ENCODE data around the gene IL1RAPL2.
"Not testable (repeated sequence)": the region's sequence is repeated elsewhere in the genome, so short reads cannot be mapped to it uniquely, and the experiment has no call there.

IL1RAPL2 gene

GRCh38 chrX:104565791-104566680 is at the start of gene IL1RAPL2:
TSS of gene IL1RAPL2 (plus strand) at chrX:104566199.
- no peak for DNase-seq

DNA sequence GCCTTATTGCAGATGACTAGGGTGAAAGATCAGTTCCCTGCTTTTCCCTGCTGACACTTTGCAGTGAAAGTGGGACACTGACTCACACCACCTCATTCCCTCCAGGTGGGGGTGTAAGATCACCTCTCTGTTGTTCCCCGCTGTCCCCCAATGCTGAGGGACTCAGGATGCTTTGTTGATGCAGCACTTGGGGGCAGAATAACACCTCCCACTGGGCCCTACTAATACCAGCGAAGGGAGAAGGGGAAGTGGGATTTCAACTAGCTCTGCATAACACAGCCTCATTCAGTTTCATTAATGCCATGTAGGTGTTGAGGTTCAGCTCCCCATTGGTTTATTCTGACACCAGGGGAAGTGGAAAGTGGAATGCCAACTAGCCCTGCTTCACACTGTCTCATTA is 43.6 kb upstream of the IL1RAPL2 start:
- no peak for DNase-seq

- DNase-seq = no peak
Observed at GRCh38 chrX:104523858-104524257, 42.1 kb upstream of the IL1RAPL2 start.

DNA sequence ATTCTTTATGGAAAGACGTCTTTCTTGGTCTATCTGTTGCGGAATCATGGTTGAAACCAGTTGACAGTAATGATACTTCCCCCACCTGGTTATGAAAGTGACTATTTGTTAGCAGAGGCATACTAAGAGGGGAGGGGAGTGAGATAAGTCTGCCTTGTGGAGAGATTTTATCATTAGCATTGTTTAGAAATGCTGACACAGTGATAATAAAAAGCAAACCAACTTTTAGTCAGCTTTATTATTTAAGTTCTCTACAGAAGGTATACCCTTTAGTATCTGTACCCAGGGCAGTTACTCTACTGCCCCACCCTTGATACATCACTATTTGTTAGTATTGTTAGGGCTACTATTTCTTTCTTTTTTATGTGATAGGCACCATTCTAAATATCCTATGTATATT is 26.9 kb upstream of the IL1RAPL2 start:
- no peak for DNase-seq

DNA sequence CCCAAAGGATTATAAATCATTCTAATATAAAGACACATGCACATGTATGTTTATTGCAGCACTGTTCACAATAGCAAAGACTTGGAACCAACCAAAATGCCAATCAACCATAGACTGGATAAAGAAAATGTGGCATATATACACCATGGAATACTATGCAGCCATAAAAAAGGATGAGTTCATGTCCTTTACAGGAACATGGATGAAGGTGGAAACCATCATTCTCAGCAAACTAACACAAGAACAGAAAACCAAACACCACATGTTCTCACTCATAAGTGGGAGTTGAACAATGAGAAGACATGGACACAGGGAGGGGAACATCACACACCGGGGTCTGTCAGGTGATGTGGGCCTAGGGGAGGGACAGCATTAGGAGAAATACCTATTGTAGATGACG is 23.6 kb upstream of the IL1RAPL2 start:
- DNase-seq = not testable (repeated sequence)

DNA sequence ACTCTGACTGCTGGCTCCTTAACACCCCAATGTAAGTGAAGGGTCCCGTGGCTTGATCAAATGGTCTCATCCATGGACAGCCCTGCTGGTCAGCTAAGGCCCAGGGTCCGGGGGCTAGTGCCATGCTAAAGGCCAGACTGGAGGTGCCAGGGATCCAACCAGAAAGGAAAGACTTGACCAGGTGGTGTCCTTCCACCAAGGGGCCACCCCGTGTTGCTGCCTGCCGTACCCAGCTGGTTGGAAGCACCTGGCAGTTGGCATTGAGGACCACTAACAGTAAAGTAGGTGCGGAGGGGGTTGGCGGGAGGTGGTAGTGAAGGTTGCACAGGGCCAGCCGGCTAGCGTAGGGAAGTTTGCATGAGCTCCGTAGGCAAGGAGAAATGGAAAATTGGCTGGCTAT is 1.7 kb upstream of the IL1RAPL2 start:
- no peak for DNase-seq

GRCh38 chrX:104564921-104565703 is 887 bp upstream of the IL1RAPL2 start:
- DNase-seq = no peak

DNA sequence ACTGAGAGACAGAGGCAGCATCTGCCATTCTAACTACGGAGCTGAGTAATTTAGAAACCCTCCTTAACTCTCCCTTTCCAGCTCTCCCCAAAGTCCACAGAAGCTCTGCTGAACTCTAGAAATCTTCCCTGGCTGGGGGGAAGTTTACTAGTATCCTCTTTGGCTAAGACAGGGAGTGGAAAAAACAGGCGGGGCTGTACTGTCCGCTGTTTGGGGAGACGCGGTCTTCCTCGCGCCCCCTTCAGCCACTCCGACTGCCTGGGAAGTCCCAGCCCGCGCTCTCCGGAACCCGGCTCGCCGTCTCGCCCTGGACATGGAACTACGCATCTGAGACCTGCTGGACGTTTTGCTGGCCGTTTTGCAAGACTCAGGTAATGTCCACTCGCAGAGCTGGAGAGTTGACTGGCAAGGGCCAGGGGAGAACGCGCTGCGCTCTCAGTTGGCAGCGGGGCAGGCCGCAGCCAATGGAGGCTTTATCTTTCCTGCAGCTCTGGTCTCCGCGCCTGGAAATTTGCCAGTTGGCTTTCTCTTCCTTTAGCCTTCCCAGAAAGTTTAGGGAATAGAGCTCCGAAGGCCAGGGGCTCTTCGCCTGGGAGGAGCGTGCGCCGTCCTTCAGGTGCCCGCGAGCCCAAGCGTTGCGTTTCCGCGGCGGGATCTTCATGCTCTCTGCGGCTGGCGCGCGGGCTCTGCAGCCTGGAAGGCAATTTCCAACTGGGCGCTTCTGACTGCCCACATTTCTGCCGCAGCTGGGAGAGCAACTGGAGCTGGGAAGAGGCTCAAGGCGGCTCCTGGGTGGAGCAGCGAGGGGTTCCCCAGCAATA is 892 bp downstream of the IL1RAPL2 start:
- no peak for DNase-seq

DNA sequence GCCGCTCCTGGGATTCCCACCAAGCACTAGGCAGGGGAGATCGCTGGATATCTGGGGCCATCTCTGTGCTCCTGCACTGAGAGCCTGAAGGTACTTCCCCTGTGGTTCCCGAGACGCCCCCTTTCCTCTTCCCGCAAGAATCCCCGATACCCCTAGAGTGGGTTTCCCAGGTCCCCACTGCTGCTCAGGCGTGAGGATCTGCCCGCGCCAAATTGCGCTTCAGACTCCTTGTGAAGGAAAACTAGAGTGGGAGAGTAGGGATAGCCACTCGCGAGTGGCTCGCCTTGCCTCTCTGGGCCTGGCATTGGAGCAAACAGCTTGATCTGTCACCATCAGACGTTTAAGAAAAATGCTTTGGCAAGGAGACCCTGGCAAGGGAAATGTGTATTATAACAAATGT is 1.5 kb downstream of the IL1RAPL2 start:
- DNase-seq = no peak

DNA sequence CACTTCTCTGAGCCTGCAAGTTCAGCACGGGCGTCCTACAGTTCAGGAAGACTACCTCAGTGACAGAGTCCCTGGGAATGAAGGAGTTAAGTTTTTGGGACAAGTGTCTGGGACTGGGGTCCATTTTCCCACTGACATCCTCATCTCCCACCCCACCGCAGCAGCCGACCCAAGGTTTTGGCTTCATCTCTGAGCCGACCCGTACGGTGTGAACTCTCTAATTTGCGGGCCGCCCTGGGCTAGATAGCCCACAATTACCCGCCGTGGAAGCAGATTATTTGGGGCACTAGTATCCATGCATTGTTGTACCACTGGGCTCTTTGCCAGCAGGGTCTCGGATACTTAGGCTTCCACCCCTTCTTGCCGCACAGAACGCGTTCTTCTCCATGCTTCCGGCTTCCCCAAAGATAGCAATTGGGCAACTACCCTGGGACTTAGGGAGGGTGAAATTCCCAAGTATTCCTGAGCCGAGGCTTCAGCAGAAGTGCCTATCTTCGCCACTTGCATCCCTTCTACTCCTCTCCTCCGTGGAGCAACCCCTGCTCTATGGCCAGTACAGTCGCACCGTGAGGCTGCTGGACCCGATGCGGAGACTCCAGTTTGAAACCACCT is 2.4 kb downstream of the IL1RAPL2 start:
- no peak for DNase-seq

DNA sequence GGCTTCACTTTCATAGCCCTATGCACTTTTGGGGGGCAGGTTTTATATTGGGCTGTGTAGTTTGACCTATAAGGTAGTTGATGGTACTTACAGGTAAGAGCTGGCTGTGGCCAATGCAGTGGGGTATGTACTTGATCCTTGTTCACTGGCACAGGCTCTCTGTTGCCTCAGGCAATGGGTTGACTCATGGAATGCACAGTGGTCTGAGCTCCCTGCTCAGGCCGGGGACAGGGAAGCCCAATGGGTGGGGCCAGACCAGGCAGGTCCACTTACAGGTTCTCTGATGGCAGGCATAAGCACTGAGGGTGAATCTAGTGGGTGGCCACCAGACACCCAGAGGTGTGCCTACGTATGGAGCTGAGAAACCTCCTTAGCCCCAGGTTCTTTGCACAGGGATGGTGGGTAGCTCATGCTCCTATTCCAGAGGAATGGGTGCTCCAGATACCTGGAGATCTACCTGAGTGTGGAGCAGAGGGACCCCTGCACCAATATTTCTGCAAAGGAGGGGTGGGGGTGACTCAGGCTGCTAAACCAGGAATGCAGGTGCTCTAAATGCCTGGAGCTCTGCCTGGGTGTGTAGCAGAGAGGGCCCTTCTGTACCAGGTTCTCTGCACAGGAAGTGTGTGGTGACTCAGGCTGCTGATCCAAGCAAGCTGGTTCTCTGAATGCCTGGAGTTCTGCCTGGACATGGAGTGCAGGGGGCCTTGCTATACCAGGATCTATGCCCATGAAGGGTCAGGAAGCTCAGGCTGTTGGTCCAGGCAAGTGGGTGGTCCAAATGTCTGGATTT is 52.3 kb downstream of the IL1RAPL2 start:
- no peak for DNase-seq

GRCh38 chrX:104621781-104622180 is 55.8 kb downstream of the IL1RAPL2 start:
- DNase-seq = no peak

GRCh38 chrX:104641176-104641575 is 75.2 kb downstream of the IL1RAPL2 start:
- DNase-seq = no peak

- DNase-seq = no peak
Observed at GRCh38 chrX:104647084-104647483, 81.1 kb downstream of the IL1RAPL2 start.

- DNase-seq = no peak
Observed at GRCh38 chrX:104659005-104659744, 93.2 kb downstream of the IL1RAPL2 start.

DNA sequence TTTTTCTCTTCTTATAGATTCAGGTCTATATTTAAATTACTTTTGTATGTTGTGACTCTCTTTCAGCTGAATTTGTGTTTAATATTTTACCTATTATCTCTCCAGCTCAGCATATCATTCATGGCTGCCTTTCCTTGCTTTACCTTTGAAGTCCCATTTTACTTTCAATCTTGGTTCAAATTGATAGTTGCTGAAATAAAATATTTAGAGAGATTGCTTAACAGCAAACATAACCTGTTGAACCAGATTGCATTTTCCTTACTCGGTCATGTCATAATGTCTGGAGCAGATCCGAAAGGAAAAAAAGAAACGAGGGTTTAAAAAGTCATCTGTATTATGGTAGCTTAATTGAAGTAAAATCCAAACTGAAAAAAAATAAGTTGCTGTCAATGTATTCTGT is 94.1 kb downstream of the IL1RAPL2 start:
- no peak for DNase-seq

GRCh38 chrX:104662694-104663093 is 96.7 kb downstream of the IL1RAPL2 start:
- DNase-seq = no peak

DNA sequence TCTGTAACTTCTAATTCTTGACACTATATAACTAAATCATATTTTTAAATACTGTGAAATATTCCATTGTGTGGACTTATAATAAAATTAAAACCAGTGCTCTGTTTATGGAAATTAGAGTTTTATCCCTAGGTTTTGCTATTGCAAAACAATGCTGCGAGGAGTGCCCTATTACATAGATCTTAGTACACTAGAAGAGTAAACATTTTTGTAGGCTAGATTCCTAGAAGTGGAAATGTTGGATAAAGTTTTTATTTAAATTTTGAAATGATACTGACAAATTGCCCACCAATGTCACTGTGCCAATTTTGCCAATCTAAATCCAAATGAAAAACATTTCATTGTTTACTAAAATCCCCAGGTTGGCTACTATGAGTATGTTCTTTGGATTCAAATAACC is 99.7 kb downstream of the IL1RAPL2 start:
- no peak for DNase-seq

GRCh38 chrX:104668550-104668949 is 102.6 kb downstream of the IL1RAPL2 start:
- DNase-seq = no peak

DNA sequence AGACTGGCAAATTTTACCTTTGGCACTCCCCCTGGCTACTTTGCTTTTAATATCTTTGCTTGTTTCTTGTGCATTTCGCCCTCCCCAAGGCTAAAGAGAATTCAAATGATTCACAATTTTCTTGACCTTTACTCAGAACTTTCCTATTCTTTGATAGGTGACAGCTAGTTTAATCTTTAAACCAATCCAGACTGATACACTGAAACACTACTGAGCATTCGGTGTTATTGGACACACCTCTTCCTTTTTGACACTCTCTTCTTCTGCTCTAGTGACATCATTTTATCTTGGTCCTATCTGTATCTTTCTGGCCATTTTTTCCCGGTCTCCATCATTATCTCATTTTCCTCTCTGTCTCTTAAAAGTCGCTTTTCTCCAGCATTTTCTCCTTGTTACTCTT is 103.1 kb downstream of the IL1RAPL2 start:
- DNase-seq = no peak

- DNase-seq = no peak
Observed at GRCh38 chrX:104670051-104670450, 104.1 kb downstream of the IL1RAPL2 start.
